H1 (cell line): Measurements from ENCODE around the gene WNT5A. TPM values are rescaled to one million over a fixed set of nuclear protein-coding genes. Genes with fewer than 3 reads are reported as not detected.

ENCODE experiments used
- CTCF ChIA-PET: fragments of 300-600 bp; sonication (Branson Sonifier 250); formaldehyde crosslinking; loops from one replicate; lab custom pipeline; 2021; ENCODE audit not compliant: partially characterized antibody; lab: Charles Lee
- POLR2A ChIA-PET: fragments of 300-600 bp; sonication (Branson Sonifier 250); formaldehyde crosslinking; loops from one replicate; lab custom pipeline; 2021; ENCODE audit warnings: inconsistent platforms; ENCODE audit not compliant: partially characterized antibody; lab: Charles Lee
- DNase-seq, 2 experiments: peaks; one replicate each; pipeline versions ENCODE4 v3.0.0 to v3.0.0-alpha.2; 2010 to 2022; ENCODE audit warnings: low spot score in 2 of 2, low read depth in 1 of 2, mixed read lengths in 1 of 2
- FAIRE-seq: peaks from 2 replicates; lab custom pipeline; 2011; peaks lifted over from hg19 to GRCh38; lab: Jason Lieb, UNC
- H2AFZ ChIP-seq: 2 replicates; pipeline ENCODE4 v1.8.1; 2012; ENCODE audit warnings: low read length, inconsistent platforms
- H2AK5ac ChIP-seq: 2 replicates; pipeline ENCODE4 v1.6.1; 2013; ENCODE audit warnings: low read depth, low read length
- H2BK120ac ChIP-seq: replicated peaks from 2 replicates; pipeline ENCODE3; 2013; ENCODE audit warnings: low read depth, low read length, inconsistent platforms
- H2BK12ac ChIP-seq: 2 replicates; pipeline ENCODE4 v1.6.1; 2013; ENCODE audit warnings: low read depth, low read length
- H2BK15ac ChIP-seq: 2 replicates; pipeline ENCODE4 v1.6.1; 2013; ENCODE audit warnings: low read length
- H2BK20ac ChIP-seq: 2 replicates; pipeline ENCODE4 v1.6.1; 2013; ENCODE audit warnings: low read length
- H2BK5ac ChIP-seq: 2 replicates; pipeline ENCODE4 v1.6.1; 2013; ENCODE audit warnings: low read depth, low read length
- H3K14ac ChIP-seq: 2 replicates; pipeline ENCODE4 v1.6.1; 2013; ENCODE audit warnings: inconsistent platforms; ENCODE audit not compliant: insufficient read length
- H3K18ac ChIP-seq: 2 replicates; pipeline ENCODE4 v1.6.1; 2013; ENCODE audit warnings: low read length; ENCODE audit errors: extremely low read depth
- H3K23ac ChIP-seq: 2 replicates; pipeline ENCODE4 v1.6.1; 2013; ENCODE audit warnings: inconsistent platforms; ENCODE audit not compliant: insufficient read length
- H3K23me2 ChIP-seq: 2 replicates; pipeline ENCODE4 v1.6.1; 2013; ENCODE audit warnings: low read depth, low read length
- H3K27ac ChIP-seq: 2 replicates; pipeline ENCODE4 v1.6.1; 2011; ENCODE audit warnings: low read depth, low read length, inconsistent platforms
- H3K27me3 ChIP-seq, 4 experiments: replicated peaks in 1 of 4; 1 replicate in 1 of 4; 2 replicates in 3 of 4; pipeline versions ENCODE4 v1.6.1 to v1.8.1; 2011 to 2013; ENCODE audit warnings: low read length in 3 of 4, mild to moderate bottlenecking in 3 of 4, inconsistent platforms in 2 of 4, mixed read lengths in 2 of 4, moderate library complexity in 1 of 4; ENCODE audit not compliant: control insufficient read depth in 3 of 4, insufficient read depth in 3 of 4; ENCODE audit errors: extremely low read depth in 1 of 4
- H3K36me3 ChIP-seq, 4 experiments: 2 replicates each; pipeline versions ENCODE4 v1.6.1 to v1.8.1; 2011 to 2013; ENCODE audit warnings: mild to moderate bottlenecking in 4 of 4, low read length in 3 of 4, moderate library complexity in 2 of 4, control low read depth in 1 of 4, inconsistent platforms in 1 of 4; ENCODE audit not compliant: insufficient read depth in 4 of 4, control insufficient read depth in 2 of 4
- H3K4ac ChIP-seq: replicated peaks from 2 replicates; pipeline ENCODE3; 2013; ENCODE audit warnings: low read length, low read depth, mixed read lengths, inconsistent platforms; ENCODE audit not compliant: insufficient read length
- H3K4me1 ChIP-seq, 4 experiments: replicated peaks in 1 of 4; 1 replicate in 1 of 4; 2 replicates in 3 of 4; pipeline versions ENCODE4 v1.6.1 to v1.8.1; 2011 to 2013; ENCODE audit warnings: low read length in 3 of 4, inconsistent platforms in 2 of 4, mixed read lengths in 1 of 4; ENCODE audit not compliant: insufficient read depth in 4 of 4, control insufficient read depth in 3 of 4
- H3K4me2 ChIP-seq, 2 experiments: 2 replicates each; pipeline versions ENCODE4 v1.6.1 to v1.8.1; 2011 to 2013; ENCODE audit warnings: low read depth in 2 of 2, low read length in 2 of 2, control low read depth in 1 of 2, inconsistent platforms in 1 of 2, mild to moderate bottlenecking in 1 of 2; ENCODE audit not compliant: insufficient read depth in 1 of 2
- H3K4me3 ChIP-seq, 4 experiments: fragments of 200-600, 300-600 bp in 1 of 4; sonication (generic), shearing (Covaris generic), sonication (Bioruptor Twin) in 1 of 4; 2 replicates each; pipeline versions ENCODE4 v1.5.1 to v1.8.1; 2011 to 2016; ENCODE audit warnings: low read length in 4 of 4, low read depth in 3 of 4, control low read depth in 2 of 4, inconsistent platforms in 2 of 4, mild to moderate bottlenecking in 2 of 4, mixed read lengths in 1 of 4, moderate library complexity in 1 of 4; ENCODE audit not compliant: insufficient read depth in 2 of 4; ENCODE audit errors: extremely low read depth in 1 of 4
- H3K56ac ChIP-seq: replicated peaks from 2 replicates; pipeline ENCODE3; 2013; ENCODE audit warnings: low read depth, mild to moderate bottlenecking, mixed read lengths, low read length, inconsistent platforms; ENCODE audit not compliant: insufficient read length
- H3K79me1 ChIP-seq: 2 replicates; pipeline ENCODE4 v1.6.1; 2013; ENCODE audit warnings: low read depth, low read length, control low read depth
- H3K79me2 ChIP-seq, 2 experiments: 2 replicates each; pipeline versions ENCODE4 v1.6.1 to v1.8.1; 2012 to 2013; ENCODE audit warnings: low read length in 2 of 2, mild to moderate bottlenecking in 2 of 2, inconsistent platforms in 1 of 2; ENCODE audit not compliant: insufficient read depth in 2 of 2, control insufficient read depth in 1 of 2
- H3K9ac ChIP-seq, 4 experiments: replicated peaks in 1 of 4; 1 replicate in 1 of 4; 2 replicates in 3 of 4; pipeline versions ENCODE4 v1.6.1 to v1.8.1; 2011 to 2013; ENCODE audit warnings: low read depth in 3 of 4, low read length in 3 of 4, control low read depth in 2 of 4, mild to moderate bottlenecking in 2 of 4, moderate library complexity in 2 of 4, inconsistent platforms in 1 of 4; ENCODE audit errors: extremely low read depth in 1 of 4
- H3K9me3 ChIP-seq, 2 experiments: 2 replicates each; pipeline versions ENCODE4 v1.6.1 to v1.8.1; 2012 to 2013; ENCODE audit warnings: mild to moderate bottlenecking in 2 of 2, moderate library complexity in 2 of 2, control low read depth in 1 of 2, inconsistent platforms in 1 of 2, low read depth in 1 of 2, low read length in 1 of 2, mixed read lengths in 1 of 2; ENCODE audit not compliant: insufficient read depth in 2 of 2
- H4K20me1 ChIP-seq, 2 experiments: replicated peaks in 1 of 2; 2 replicates each; pipeline versions ENCODE3 to v1.8.1; 2011 to 2013; ENCODE audit warnings: inconsistent platforms in 2 of 2, low read length in 2 of 2, mild to moderate bottlenecking in 1 of 2; ENCODE audit not compliant: insufficient read depth in 2 of 2, control insufficient read depth in 1 of 2
- H4K5ac ChIP-seq: 2 replicates; pipeline ENCODE4 v1.6.1; 2013; ENCODE audit warnings: low read length, low read depth, mixed read lengths, inconsistent platforms; ENCODE audit not compliant: insufficient read length
- H4K8ac ChIP-seq: 2 replicates; pipeline ENCODE4 v1.8.0; 2013; ENCODE audit warnings: mild to moderate bottlenecking, moderate library complexity, low read length, inconsistent platforms; ENCODE audit not compliant: insufficient read depth; ENCODE audit errors: extremely low read depth
- H4K91ac ChIP-seq: replicated peaks from 2 replicates; pipeline ENCODE3; 2013; ENCODE audit warnings: low read length, mixed read lengths, inconsistent platforms; ENCODE audit not compliant: insufficient read length
- ASH2L ChIP-seq: fragments of 200-600, 300-600 bp; sonication (generic); IDR thresholded peaks from one replicate; pipeline ENCODE4 v1.7.1; 2017; ENCODE audit warnings: low read length
- BRCA1 ChIP-seq: IDR thresholded peaks from 2 replicates; pipeline ENCODE4 v1.6.1; 2012; ENCODE audit warnings: low read depth, low read length, improper control_type of control experiment
- EZH2 ChIP-seq: fragments of 200-600 bp; sonication (generic); IDR thresholded peaks from 2 replicates; pipeline ENCODE4 v1.7.1; 2012; ENCODE audit warnings: low read depth, mild to moderate bottlenecking, moderate library complexity, low read length, inconsistent platforms; ENCODE audit not compliant: severe bottlenecking
- GABPA ChIP-seq: IDR thresholded peaks from 2 replicates; pipeline ENCODE4 v1.6.1; 2011; ENCODE audit warnings: mild to moderate bottlenecking, low read length, moderate library complexity, borderline replicate concordance; ENCODE audit not compliant: insufficient read depth
- JUN ChIP-seq: IDR thresholded peaks from 2 replicates; pipeline ENCODE4 v1.6.1; 2011; ENCODE audit warnings: low read depth, mild to moderate bottlenecking, improper control_type of control experiment, low read length
- KDM4A ChIP-seq: IDR thresholded peaks from one replicate; pipeline ENCODE4 v1.7.1; 2012; ENCODE audit warnings: low read depth, mild to moderate bottlenecking, moderate library complexity, low read length, inconsistent platforms; ENCODE audit not compliant: severe bottlenecking
- RAD21 ChIP-seq, 2 experiments: IDR thresholded peaks in 1 of 2; conservative IDR thresholded peaks in 1 of 2; 2 replicates each; pipeline ENCODE4 v1.6.1; 2011; ENCODE audit warnings: low read depth in 2 of 2, low read length in 2 of 2, improper control_type of control experiment in 1 of 2, inconsistent platforms in 1 of 2, mild to moderate bottlenecking in 1 of 2, moderate library complexity in 1 of 2
- SAP30 ChIP-seq: fragments of 300-600 bp; sonication (generic); IDR thresholded peaks from 2 replicates; pipeline ENCODE4 v1.7.1; 2012; ENCODE audit warnings: low read length, moderate library complexity, mild to moderate bottlenecking, inconsistent platforms; ENCODE audit not compliant: insufficient read depth, insufficient replicate concordance
- TEAD4 ChIP-seq: IDR thresholded peaks from 2 replicates; pipeline ENCODE4 v1.6.1; 2012; ENCODE audit warnings: low read depth, low read length, inconsistent platforms, mixed read lengths
- WGBS, 2 experiments: shearing (Covaris generic) in 1 of 2; methylation state at CpG; one replicate each; pipeline versions ENCODE4 v1.1.6 to v1.1.7; 2013 to 2015; ENCODE audit warnings: low lambda C conversion rate in 2 of 2, mixed read lengths in 2 of 2, inconsistent platforms in 1 of 2, low coverage in 1 of 2, missing lambda C conversion rate in 1 of 2; ENCODE audit not compliant: insufficient replicate concordance in 2 of 2, insufficient coverage in 1 of 2, insufficient read length in 1 of 2; ENCODE audit errors: extremely low coverage in 1 of 2, missing lambda C conversion rate in 1 of 2; 5-methylcytosine and 5-hydroxymethylcytosine counted together
- polyA plus RNA-seq, 7 experiments: library from polyadenylated mRNA; depleted of rRNA in 3 of 7; stranded (reverse) in 5 of 7; unstranded in 2 of 7; fragments of >200 nt in 5 of 7; fragments of 200-250 nt in 2 of 7; gene quantifications; 1 replicate in 5 of 7; 2 replicates in 1 of 7; 4 replicates in 1 of 7; pipeline versions ENCODE4 v1.2.1 to v1.2.3, GENCODE V29; 2011 to 2013; ENCODE audit warnings: missing spikeins in 2 of 7, mixed read lengths in 2 of 7
- total RNA-seq: library from RNA; stranded (reverse); fragmentation: NEBNext Ultra II Directional; extraction: Animal tissue kit (Norgen Biotek cat#: 25700); gene quantifications from 2 replicates; pipeline ENCODE4 v1.2.1, GENCODE V29; 2021

The WNT5A gene
- total and polyA plus RNA-seq, 2 of the 8 experiments (the other 6 are each of a cell fraction or from before 2014, with no cell fraction given) = 3.9 to 5.6 TPM

GRCh38 chr3:55477306-55478303, 9.5 kb downstream of the WNT5A start:
- H3K36me3 ChIP-seq = 0 out of 8 replicates have a peak, but pooled peaks cover 0 to 2% (median 0%) of the 10 kb centered on the region in 4 experiments
- no peak overlapping the region for H3K56ac ChIP-seq
- H2BK15ac ChIP-seq = no peak overlapping the region
- DNase-seq (peak in 1 of 2 experiments; percentile 14), FAIRE-seq (no peak)
- H3K18ac ChIP-seq = no peak overlapping the region
- H3K79me1 ChIP-seq = no peaks in the 10 kb centered on the region
- H3K4me3 ChIP-seq = no peak overlapping the region
- WGBS, 2 experiments = 81% methylated on average over 9 of the region's 9 CpGs; no CpG with 5 or more reads in 1 of the 2 experiments
- H4K8ac ChIP-seq = no peak overlapping the region
- no peak overlapping the region for H3K23ac ChIP-seq
- no peak overlapping the region for H3K4me2 ChIP-seq
- no peak overlapping the region for H2AFZ ChIP-seq
- no peak overlapping the region for H2BK20ac ChIP-seq
- no peak overlapping the region for H3K4ac ChIP-seq
- no peak overlapping the region for H4K91ac ChIP-seq
- no peak overlapping the region for H3K9ac ChIP-seq
- peaks cover 0 to 4% of the 10 kb centered on the region in 2 experiments for H4K20me1 ChIP-seq
- peaks cover 24% of the 10 kb centered on the region for H3K23me2 ChIP-seq
- H3K9me3 ChIP-seq = no peaks in the 10 kb centered on the region
- H3K14ac ChIP-seq = no peak overlapping the region
- no peak overlapping the region for H2AK5ac ChIP-seq
- H3K27ac ChIP-seq = no peak overlapping the region
- H2BK120ac ChIP-seq = no peak overlapping the region
- H3K79me2 ChIP-seq = no peaks in the 10 kb centered on the region
- H4K5ac ChIP-seq = no peak overlapping the region
- no peak overlapping the region for H2BK5ac ChIP-seq
- POLR2A ChIA-PET = no interaction called here
- TF ChIP-seq EZH2 (no peak), JUN (no peak), GABPA (no peak), TEAD4 (no peak), RAD21 (IDR thresholded peaks at IDR 0.05 in 1 of 2, conservative IDR thresholded peaks at IDR 0.05 in 1 of 2; ENCODE audit: low read depth in 2 of 2, low read length in 2 of 2) (no peak), SAP30 (no peak), BRCA1 (no peak), KDM4A (no peak), ASH2L (no peak)
- CTCF ChIA-PET = interaction anchor here (0.8 to 1.9 kb wide), 3 partner anchors 10 to 36 kb away, joined by 3 to 5 read pairs (median 3); partner anchors contain the start of gene WNT5A
- peaks cover 0 to 4% (median 3%) of the 10 kb centered on the region in 4 experiments; a peak in 4 of 7 replicates for H3K4me1 ChIP-seq
- H2BK12ac ChIP-seq = no peak overlapping the region
- peaks cover 25 to 66% (median 50%) of the 10 kb centered on the region in 4 experiments for H3K27me3 ChIP-seq
